Measurements from ENCODE around the gene ERAP2.
"Not testable (repeated sequence)": the region's sequence is repeated elsewhere in the genome, so short reads cannot be mapped to it uniquely, and the experiment has no call there.

Gene ERAP2

GRCh38 chr5:96861076-96861475, 15.2 kb upstream of the ERAP2 start:
- no peak for DNase-seq (ENCODE audit: low read depth, low spot score)

- no peak for DNase-seq (ENCODE audit: low read depth, low spot score)
Measured at GRCh38 chr5:96863114-96863513, 13.2 kb upstream of the ERAP2 start.

GRCh38 chr5:96863949-96864584, 12.2 kb upstream of the ERAP2 start:
- no peak for DNase-seq (ENCODE audit: low read depth, low spot score)

GRCh38 chr5:96864922-96865530, 11.3 kb upstream of the ERAP2 start:
- DNase-seq (ENCODE audit: low read depth, low spot score), result no peak

- DNase-seq (ENCODE audit: low read depth, low spot score), result peak; percentile 30
Measured at GRCh38 chr5:96868603-96869371, 7.5 kb upstream of the ERAP2 start.

- DNase-seq (ENCODE audit: low read depth, low spot score), result no peak
Measured at GRCh38 chr5:96869372-96869641, 7.0 kb upstream of the ERAP2 start.

- DNase-seq (ENCODE audit: low read depth, low spot score), result peak; percentile 10
Measured at GRCh38 chr5:96870094-96871026, 5.9 kb upstream of the ERAP2 start.

- peak; percentile 32 for DNase-seq (ENCODE audit: low read depth, low spot score)
Measured at GRCh38 chr5:96871027-96871399, 5.3 kb upstream of the ERAP2 start.

GRCh38 chr5:96871686-96872085, 4.6 kb upstream of the ERAP2 start:
- no peak for DNase-seq (ENCODE audit: low read depth, low spot score)

- no peak for DNase-seq (ENCODE audit: low read depth, low spot score)
Measured at GRCh38 chr5:96873449-96873848, 2.9 kb upstream of the ERAP2 start.

GRCh38 chr5:96874631-96875030, 1.7 kb upstream of the ERAP2 start:
- no peak for DNase-seq (ENCODE audit: low read depth, low spot score)

GRCh38 chr5:96875791-96876291, 459 bp upstream of the ERAP2 start:
- peak; percentile 18 for DNase-seq (ENCODE audit: low read depth, low spot score)

GRCh38 chr5:96876977-96877469, 723 bp downstream of the ERAP2 start:
- not testable (repeated sequence) for DNase-seq (ENCODE audit: low read depth, low spot score)

- DNase-seq (ENCODE audit: low read depth, low spot score), result no peak
Measured at GRCh38 chr5:96879665-96880064, 3.4 kb downstream of the ERAP2 start.

GRCh38 chr5:96880444-96881164, 4.3 kb downstream of the ERAP2 start:
- DNase-seq (ENCODE audit: low read depth, low spot score), result no peak

- peak; percentile 10 for DNase-seq (ENCODE audit: low read depth, low spot score)
Measured at GRCh38 chr5:96881511-96882115, 5.3 kb downstream of the ERAP2 start.

- no peak for DNase-seq (ENCODE audit: low read depth, low spot score)
Measured at GRCh38 chr5:96883871-96884270, 7.6 kb downstream of the ERAP2 start.

- no peak for DNase-seq (ENCODE audit: low read depth, low spot score)
Measured at GRCh38 chr5:96884995-96885394, 8.7 kb downstream of the ERAP2 start.

GRCh38 chr5:96885518-96886338, 9.4 kb downstream of the ERAP2 start:
- no peak for DNase-seq (ENCODE audit: low read depth, low spot score)

GRCh38 chr5:96893342-96893741, 17.0 kb downstream of the ERAP2 start:
- peak; percentile 51 for DNase-seq (ENCODE audit: low read depth, low spot score)
